ENCODE measurements around the gene FMNL2. TPM values are rescaled to one million over a fixed set of nuclear protein-coding genes. Genes with fewer than 3 reads are reported as not detected.
A peak's percentile ranks its signal among the peaks of the same experiment; 100 is the strongest.

FMNL2 gene
- total RNA-seq, 1 donor from 2014 or later = 15.7 TPM

DNA sequence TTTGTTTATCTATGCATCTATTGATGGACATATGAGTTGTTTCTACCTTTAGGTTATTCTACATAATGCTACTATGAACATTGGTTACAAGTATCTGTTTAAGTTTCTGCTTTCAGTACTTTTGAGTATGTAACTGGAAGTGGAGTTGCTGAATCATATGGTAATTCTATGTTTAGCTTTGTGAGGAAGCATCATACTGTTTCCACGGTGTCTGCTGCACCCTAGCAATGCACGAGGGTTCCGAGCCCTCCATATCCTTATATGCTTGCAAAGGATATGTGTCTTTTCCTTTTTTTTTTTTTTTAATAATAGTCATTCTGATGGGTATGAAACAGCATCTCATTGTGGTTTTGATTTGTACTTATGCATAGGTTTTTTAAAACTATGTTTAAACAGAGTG lies 83.7 kb downstream of the FMNL2 start:
- no peaks in the 10 kb centered on the region for H3K9me3 ChIP-seq (ENCODE audit: control insufficient read depth in 3 of 3, low read length in 3 of 3)

DNA sequence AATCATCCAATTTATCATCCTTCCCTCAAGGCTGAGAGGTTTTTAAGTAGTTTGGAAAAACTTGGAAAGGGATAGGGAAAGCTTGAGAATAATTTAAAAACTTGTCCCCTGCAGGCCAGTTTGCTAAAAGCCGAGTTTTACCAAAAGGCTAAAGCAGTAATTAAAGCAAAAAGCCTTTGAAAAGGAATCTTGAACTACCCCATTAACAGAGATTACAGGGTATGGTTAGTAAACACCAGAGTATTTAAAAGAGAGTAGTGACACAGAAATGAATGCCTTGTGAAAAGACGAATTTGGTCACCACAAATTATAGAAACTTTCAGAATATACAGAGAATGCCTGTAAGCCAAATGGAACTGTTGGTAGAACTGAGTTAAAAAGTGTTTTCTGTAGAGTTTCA lies 85.0 kb downstream of the FMNL2 start:
- no peak overlapping the region for H3K27ac ChIP-seq (ENCODE audit: low read depth, low read length)
- H3K4me1 ChIP-seq (ENCODE audit: control insufficient read depth in 3 of 3, insufficient read depth in 3 of 3, low read length in 3 of 3) = peaks cover 15 to 41% (median 34%) of the 10 kb centered on the region in 3 donors
- no peak overlapping the region for H3K9ac ChIP-seq (ENCODE audit: low read depth in 1 of 3, low read length in 3 of 3)

More for the DNA sequence above, 83.7 kb downstream of the FMNL2 start:
- peak overlapping the region in 1 of 3 donors; percentile 9 for H3K9ac ChIP-seq (ENCODE audit: low read depth in 1 of 3, low read length in 3 of 3)
- no peak overlapping the region for H3K4me3 ChIP-seq (ENCODE audit: low read length in 3 of 3)
- peaks cover 15 to 41% (median 40%) of the 10 kb centered on the region in 3 donors for H3K4me1 ChIP-seq (ENCODE audit: control insufficient read depth in 3 of 3, insufficient read depth in 3 of 3, low read length in 3 of 3)
- H3K36me3 ChIP-seq (ENCODE audit: control insufficient read depth in 3 of 3, insufficient read depth in 3 of 3, low read length in 3 of 3) = no peaks in the 10 kb centered on the region
- no peaks in the 10 kb centered on the region for H3K27me3 ChIP-seq (ENCODE audit: control insufficient read depth in 3 of 3, insufficient read depth in 3 of 3, low read length in 3 of 3)
- peak overlapping the region; percentile 53 for H3K27ac ChIP-seq (ENCODE audit: low read depth, low read length)

DNA sequence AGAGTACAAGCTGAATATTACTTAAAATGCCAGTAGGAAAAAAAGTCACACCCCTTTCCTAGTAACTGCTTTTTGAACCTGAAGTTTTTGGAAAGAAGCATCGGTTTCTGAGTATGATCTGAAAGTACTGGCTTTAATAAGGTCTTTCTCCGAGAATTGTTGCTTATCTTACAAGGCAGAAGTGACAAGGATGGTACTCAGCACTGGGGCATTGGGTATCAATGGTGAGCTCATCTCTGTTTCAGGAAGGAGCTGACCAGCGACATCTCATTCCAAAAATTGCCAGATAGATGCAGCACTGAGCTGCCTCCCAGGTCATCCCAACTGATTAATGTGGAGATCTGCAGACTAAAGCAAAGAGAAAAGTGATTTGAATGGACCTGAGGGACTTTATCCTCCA lies 85.4 kb downstream of the FMNL2 start:
- no peak overlapping the region for H3K9ac ChIP-seq (ENCODE audit: low read depth in 1 of 3, low read length in 3 of 3)
- H3K9me3 ChIP-seq (ENCODE audit: control insufficient read depth in 3 of 3, low read length in 3 of 3) = no peaks in the 10 kb centered on the region
- no peak overlapping the region for H3K4me3 ChIP-seq (ENCODE audit: low read length in 3 of 3)
- peaks cover 15 to 37% (median 30%) of the 10 kb centered on the region in 3 donors for H3K4me1 ChIP-seq (ENCODE audit: control insufficient read depth in 3 of 3, insufficient read depth in 3 of 3, low read length in 3 of 3)
- H3K36me3 ChIP-seq (ENCODE audit: control insufficient read depth in 3 of 3, insufficient read depth in 3 of 3, low read length in 3 of 3) = no peaks in the 10 kb centered on the region
- H3K27ac ChIP-seq (ENCODE audit: low read depth, low read length) = peak overlapping the region; percentile 61
- H3K27me3 ChIP-seq (ENCODE audit: control insufficient read depth in 3 of 3, insufficient read depth in 3 of 3, low read length in 3 of 3) = no peaks in the 10 kb centered on the region

More for the DNA sequence above, 85.0 kb downstream of the FMNL2 start:
- H3K9me3 ChIP-seq (ENCODE audit: control insufficient read depth in 3 of 3, low read length in 3 of 3) = no peaks in the 10 kb centered on the region
- H3K4me3 ChIP-seq (ENCODE audit: low read length in 3 of 3) = no peak overlapping the region
- no peaks in the 10 kb centered on the region for H3K36me3 ChIP-seq (ENCODE audit: control insufficient read depth in 3 of 3, insufficient read depth in 3 of 3, low read length in 3 of 3)
- no peaks in the 10 kb centered on the region for H3K27me3 ChIP-seq (ENCODE audit: control insufficient read depth in 3 of 3, insufficient read depth in 3 of 3, low read length in 3 of 3)

DNA sequence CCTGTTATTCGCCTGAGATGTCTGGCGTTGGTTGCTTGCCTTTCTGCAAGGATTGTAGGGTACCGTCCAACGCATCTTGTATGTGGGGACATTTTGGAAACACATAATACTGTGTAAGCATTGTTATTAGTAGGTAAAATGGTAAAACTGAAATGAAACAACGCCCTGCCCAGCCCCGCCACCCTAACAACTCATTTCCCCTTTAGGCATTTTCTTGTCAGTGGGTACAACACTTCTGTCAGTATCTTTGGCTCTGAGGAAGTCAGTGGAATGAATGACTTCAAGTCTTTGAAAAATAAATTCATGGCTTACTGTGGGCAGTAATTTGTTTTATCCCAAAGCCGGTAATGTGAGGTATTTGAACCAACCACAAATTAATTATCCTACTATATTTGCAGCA lies 86.0 kb downstream of the FMNL2 start:
- Histone ChIP-seq H3K9ac (ENCODE audit: low read depth in 1 of 3, low read length in 3 of 3) (no peak overlapping the region), H3K4me3 (ENCODE audit: low read length in 3 of 3) (no peak overlapping the region), H3K36me3 (ENCODE audit: control insufficient read depth in 3 of 3, insufficient read depth in 3 of 3, low read length in 3 of 3) (no peaks in the 10 kb centered on the region), H3K9me3 (ENCODE audit: control insufficient read depth in 3 of 3, low read length in 3 of 3) (no peaks in the 10 kb centered on the region), H3K27ac (ENCODE audit: low read depth, low read length) (peak overlapping the region; percentile 61), H3K27me3 (ENCODE audit: control insufficient read depth in 3 of 3, insufficient read depth in 3 of 3, low read length in 3 of 3) (no peaks in the 10 kb centered on the region), H3K4me1 (ENCODE audit: control insufficient read depth in 3 of 3, insufficient read depth in 3 of 3, low read length in 3 of 3) (peaks cover 10 to 32% (median 24%) of the 10 kb centered on the region in 3 donors)

DNA sequence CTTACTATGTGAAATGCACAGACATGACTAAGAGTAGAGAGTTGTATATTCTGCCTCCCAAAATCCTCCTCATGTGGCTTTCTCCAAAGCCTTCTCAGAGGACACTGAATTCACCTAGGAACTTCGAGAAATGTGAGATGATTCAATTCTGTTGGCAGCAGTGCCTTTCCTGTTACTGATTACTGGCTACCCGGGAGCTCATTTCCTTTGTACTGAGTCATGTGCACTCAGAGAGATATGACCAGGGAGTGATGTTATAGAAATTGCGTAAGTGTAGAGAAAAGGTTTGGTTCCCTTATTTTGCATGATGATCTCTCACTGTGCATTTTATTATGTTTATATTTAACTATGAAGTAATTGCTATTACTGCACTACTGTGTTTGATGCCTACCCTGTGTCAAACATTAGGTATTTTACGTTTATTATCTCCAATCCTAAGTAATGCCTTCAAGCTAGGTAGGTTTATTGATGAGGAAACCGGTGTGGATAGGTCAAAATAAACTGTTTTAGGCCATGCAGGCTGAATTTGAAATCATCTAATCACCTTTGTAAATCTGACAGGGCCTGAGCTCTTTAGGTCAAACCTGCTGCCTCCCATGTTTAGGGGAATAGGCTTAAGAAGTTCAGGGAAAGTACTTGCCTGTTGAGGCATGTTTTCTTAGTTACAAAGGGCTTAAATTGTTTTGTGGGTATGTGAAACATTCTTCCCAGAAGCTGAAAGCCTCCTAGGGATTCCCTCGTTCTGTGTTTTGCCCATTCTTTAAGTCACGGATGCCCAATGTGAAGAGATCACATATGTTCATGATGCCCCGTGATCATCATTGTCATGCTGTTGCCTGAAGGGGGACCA lies 86.8 kb downstream of the FMNL2 start:
- Histone ChIP-seq H3K4me1 (ENCODE audit: control insufficient read depth in 3 of 3, insufficient read depth in 3 of 3, low read length in 3 of 3) (peaks cover 10 to 32% (median 24%) of the 10 kb centered on the region in 3 donors), H3K9me3 (ENCODE audit: control insufficient read depth in 3 of 3, low read length in 3 of 3) (no peaks in the 10 kb centered on the region), H3K27ac (ENCODE audit: low read depth, low read length) (peak overlapping the region; percentile 61), H3K4me3 (ENCODE audit: low read length in 3 of 3) (peak overlapping the region in 1 of 3 donors; percentile 2), H3K27me3 (ENCODE audit: control insufficient read depth in 3 of 3, insufficient read depth in 3 of 3, low read length in 3 of 3) (no peaks in the 10 kb centered on the region), H3K36me3 (ENCODE audit: control insufficient read depth in 3 of 3, insufficient read depth in 3 of 3, low read length in 3 of 3) (no peaks in the 10 kb centered on the region), H3K9ac (ENCODE audit: low read depth in 1 of 3, low read length in 3 of 3) (peak overlapping the region in 2 of 3 donors; percentile 10 to 11)

DNA sequence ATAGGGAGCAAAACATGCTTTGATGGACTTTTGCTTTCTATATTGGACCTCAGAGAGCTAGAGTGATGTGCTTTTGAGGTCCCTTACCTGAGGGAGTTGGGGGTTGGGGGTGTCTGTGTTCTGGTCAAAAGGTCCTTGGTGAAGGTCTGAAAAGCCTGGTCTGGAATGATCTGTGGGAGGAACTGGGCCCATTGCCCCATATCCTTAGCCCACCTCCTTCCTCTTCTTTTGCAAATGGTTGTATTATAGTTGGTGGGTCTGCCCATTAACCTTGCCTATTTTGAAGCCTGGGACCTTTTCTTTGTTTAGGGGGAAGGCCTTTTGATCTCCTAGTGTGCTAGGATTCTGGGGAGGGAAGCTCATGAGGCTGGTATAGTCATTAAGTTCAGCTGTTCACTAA lies 88.7 kb downstream of the FMNL2 start:
- no peak overlapping the region for H3K9ac ChIP-seq (ENCODE audit: low read depth in 1 of 3, low read length in 3 of 3)
- peaks cover 10 to 23% (median 13%) of the 10 kb centered on the region in 3 donors for H3K4me1 ChIP-seq (ENCODE audit: control insufficient read depth in 3 of 3, insufficient read depth in 3 of 3, low read length in 3 of 3)
- H3K27me3 ChIP-seq (ENCODE audit: control insufficient read depth in 3 of 3, insufficient read depth in 3 of 3, low read length in 3 of 3) = no peaks in the 10 kb centered on the region
- H3K36me3 ChIP-seq (ENCODE audit: control insufficient read depth in 3 of 3, insufficient read depth in 3 of 3, low read length in 3 of 3) = no peaks in the 10 kb centered on the region
- H3K27ac ChIP-seq (ENCODE audit: low read depth, low read length) = no peak overlapping the region
- no peaks in the 10 kb centered on the region for H3K9me3 ChIP-seq (ENCODE audit: control insufficient read depth in 3 of 3, low read length in 3 of 3)
- no peak overlapping the region for H3K4me3 ChIP-seq (ENCODE audit: low read length in 3 of 3)

DNA sequence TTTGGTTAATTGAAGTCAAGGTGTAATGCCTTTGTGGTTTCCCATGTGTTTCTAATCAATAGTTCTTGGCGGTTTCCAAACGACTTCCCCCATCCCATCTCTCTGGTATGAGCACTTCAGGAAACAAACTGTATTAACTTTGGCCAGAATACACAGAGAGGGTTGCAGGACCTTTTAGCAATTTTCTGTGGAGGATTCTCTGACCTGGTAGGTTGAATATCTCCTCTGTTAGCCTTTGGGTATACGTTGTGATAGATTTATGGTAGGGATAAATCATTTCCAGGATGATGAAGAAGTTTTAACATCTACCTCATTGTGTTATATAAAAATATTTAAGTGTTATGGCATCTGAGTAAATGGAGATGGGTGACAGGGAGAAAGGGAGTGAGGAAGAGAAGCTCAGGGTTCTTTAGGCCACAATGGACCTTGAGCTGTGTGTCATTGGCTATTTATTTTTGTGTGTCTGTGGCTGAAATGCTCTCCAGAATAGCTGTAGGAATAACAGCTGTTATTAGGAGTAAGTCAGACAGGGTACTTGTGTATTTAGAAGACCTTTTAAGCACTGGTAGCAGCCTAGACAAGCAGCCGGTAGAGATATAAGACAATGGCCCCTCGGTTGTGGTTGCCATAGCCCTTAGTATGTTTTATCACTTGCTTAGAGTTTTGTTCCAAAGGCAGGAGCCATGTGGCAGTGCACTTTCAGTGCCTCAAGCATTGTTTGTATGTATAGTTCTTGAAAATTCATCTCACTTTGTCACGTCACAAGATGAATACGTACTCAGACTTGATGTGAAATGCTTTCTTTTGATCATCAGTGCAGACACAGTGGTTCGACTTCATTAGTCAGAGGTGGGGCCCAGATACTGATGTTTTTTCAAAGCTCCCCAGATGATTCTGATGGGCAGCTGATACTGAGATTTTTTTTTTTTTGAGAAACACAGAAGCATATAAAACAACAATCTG lies 91.1 kb downstream of the FMNL2 start:
- no peaks in the 10 kb centered on the region for H3K27me3 ChIP-seq (ENCODE audit: control insufficient read depth in 3 of 3, insufficient read depth in 3 of 3, low read length in 3 of 3)
- H3K4me1 ChIP-seq (ENCODE audit: control insufficient read depth in 3 of 3, insufficient read depth in 3 of 3, low read length in 3 of 3) = peaks cover 6 to 14% (median 9%) of the 10 kb centered on the region in 3 donors
- no peak overlapping the region for H3K9ac ChIP-seq (ENCODE audit: low read depth in 1 of 3, low read length in 3 of 3)
- no peaks in the 10 kb centered on the region for H3K9me3 ChIP-seq (ENCODE audit: control insufficient read depth in 3 of 3, low read length in 3 of 3)
- no peak overlapping the region for H3K4me3 ChIP-seq (ENCODE audit: low read length in 3 of 3)
- no peak overlapping the region for H3K27ac ChIP-seq (ENCODE audit: low read depth, low read length)
- no peaks in the 10 kb centered on the region for H3K36me3 ChIP-seq (ENCODE audit: control insufficient read depth in 3 of 3, insufficient read depth in 3 of 3, low read length in 3 of 3)

DNA sequence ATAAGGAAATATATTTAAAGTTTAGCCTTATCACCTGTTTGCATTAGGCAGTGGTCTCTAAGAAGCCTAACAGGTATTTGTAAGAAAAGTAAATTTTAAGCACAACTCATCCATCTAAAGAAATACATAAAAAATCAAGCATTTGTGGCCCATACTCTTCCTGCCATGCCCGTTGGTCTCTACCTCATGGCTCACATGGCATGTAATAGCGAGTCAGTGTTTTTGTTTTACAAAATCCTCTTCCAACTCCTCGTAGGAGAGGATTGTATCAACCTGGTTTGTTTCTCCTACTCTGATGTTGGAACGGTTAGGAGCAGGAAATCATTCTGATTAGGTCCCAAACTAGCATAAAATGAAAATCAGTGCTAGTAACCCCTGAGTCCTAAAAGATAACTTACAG lies 91.8 kb downstream of the FMNL2 start:
- H3K27ac ChIP-seq (ENCODE audit: low read depth, low read length) = no peak overlapping the region
- H3K4me3 ChIP-seq (ENCODE audit: low read length in 3 of 3) = no peak overlapping the region
- no peaks in the 10 kb centered on the region for H3K9me3 ChIP-seq (ENCODE audit: control insufficient read depth in 3 of 3, low read length in 3 of 3)
- H3K36me3 ChIP-seq (ENCODE audit: control insufficient read depth in 3 of 3, insufficient read depth in 3 of 3, low read length in 3 of 3) = no peaks in the 10 kb centered on the region
- H3K27me3 ChIP-seq (ENCODE audit: control insufficient read depth in 3 of 3, insufficient read depth in 3 of 3, low read length in 3 of 3) = no peaks in the 10 kb centered on the region
- no peak overlapping the region for H3K9ac ChIP-seq (ENCODE audit: low read depth in 1 of 3, low read length in 3 of 3)
- H3K4me1 ChIP-seq (ENCODE audit: control insufficient read depth in 3 of 3, insufficient read depth in 3 of 3, low read length in 3 of 3) = peaks cover 8 to 11% (median 10%) of the 10 kb centered on the region in 3 donors

DNA sequence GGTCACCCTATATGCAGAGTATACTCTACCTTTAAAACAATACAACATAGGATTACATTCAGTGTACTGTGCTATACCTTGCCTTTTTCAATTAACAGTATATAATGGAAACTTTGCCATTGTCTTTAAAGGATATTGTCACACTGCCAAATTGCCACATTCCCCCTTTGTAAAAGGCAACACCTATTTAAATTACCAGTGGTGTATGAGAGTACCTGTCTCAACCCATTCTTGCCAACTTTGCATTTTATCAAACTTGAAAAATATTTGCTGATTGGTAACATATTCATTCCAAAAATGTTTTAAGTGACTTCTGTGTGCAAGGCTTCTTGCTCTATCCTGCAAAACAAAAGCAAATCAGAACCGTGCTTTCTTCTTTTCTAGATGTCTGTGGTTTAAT lies 92.9 kb downstream of the FMNL2 start:
- H3K9ac ChIP-seq (ENCODE audit: low read depth in 1 of 3, low read length in 3 of 3) = no peak overlapping the region

More for the DNA sequence above, 92.9 kb downstream of the FMNL2 start:
- Histone ChIP-seq H3K36me3 (ENCODE audit: control insufficient read depth in 3 of 3, insufficient read depth in 3 of 3, low read length in 3 of 3) (no peaks in the 10 kb centered on the region), H3K4me1 (ENCODE audit: control insufficient read depth in 3 of 3, insufficient read depth in 3 of 3, low read length in 3 of 3) (peaks cover 14 to 18% (median 17%) of the 10 kb centered on the region in 3 donors), H3K27ac (ENCODE audit: low read depth, low read length) (no peak overlapping the region), H3K27me3 (ENCODE audit: control insufficient read depth in 3 of 3, insufficient read depth in 3 of 3, low read length in 3 of 3) (no peaks in the 10 kb centered on the region), H3K4me3 (ENCODE audit: low read length in 3 of 3) (no peak overlapping the region), H3K9me3 (ENCODE audit: control insufficient read depth in 3 of 3, low read length in 3 of 3) (no peaks in the 10 kb centered on the region)

Measured in skeletal muscle tissue (tissue), 4 donors.